22Rv1 (cell line): ENCODE measurements around the gene SEZ6.

Experiments used
- H3K27ac ChIP-seq: fragments of 450-650 bp; 2 replicates; pipeline ENCODE4 v1.5.1; 2017
- ZFX ChIP-seq: fragments of 450-650 bp; IDR thresholded peaks from 2 replicates; pipeline ENCODE4 v1.6.1; 2017; ENCODE audit warnings: antibody characterized with exemption, borderline replicate concordance
- TF ChIP-seq, protein P1 (sequence below): fragments of 450-650 bp; IDR thresholded peaks from 2 replicates; pipeline ENCODE4 v1.5.1; 2017; ENCODE audit warnings: mild to moderate bottlenecking

The SEZ6 gene

DNA sequence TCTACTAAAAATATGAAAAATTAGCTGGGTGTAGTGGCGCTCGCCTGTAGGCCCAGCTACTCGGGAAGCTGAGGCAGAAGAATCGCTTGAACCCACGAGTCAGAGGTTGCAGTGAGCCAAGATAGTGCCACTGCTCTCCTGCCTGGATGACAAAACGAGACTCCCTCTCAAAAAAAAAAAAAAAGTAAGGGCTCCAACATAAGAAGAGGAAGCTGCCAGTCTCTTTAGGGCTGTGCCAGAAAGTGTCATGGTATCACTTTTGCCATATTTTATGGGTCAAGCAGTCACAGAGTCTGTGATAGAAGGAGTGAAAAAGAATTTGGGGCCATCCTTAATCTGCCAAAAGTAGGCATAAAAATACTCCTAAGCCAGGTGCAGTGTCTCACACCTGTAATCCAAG lies 35.7 kb upstream of the SEZ6 start:
- TF ChIP-seq, protein P1, sequence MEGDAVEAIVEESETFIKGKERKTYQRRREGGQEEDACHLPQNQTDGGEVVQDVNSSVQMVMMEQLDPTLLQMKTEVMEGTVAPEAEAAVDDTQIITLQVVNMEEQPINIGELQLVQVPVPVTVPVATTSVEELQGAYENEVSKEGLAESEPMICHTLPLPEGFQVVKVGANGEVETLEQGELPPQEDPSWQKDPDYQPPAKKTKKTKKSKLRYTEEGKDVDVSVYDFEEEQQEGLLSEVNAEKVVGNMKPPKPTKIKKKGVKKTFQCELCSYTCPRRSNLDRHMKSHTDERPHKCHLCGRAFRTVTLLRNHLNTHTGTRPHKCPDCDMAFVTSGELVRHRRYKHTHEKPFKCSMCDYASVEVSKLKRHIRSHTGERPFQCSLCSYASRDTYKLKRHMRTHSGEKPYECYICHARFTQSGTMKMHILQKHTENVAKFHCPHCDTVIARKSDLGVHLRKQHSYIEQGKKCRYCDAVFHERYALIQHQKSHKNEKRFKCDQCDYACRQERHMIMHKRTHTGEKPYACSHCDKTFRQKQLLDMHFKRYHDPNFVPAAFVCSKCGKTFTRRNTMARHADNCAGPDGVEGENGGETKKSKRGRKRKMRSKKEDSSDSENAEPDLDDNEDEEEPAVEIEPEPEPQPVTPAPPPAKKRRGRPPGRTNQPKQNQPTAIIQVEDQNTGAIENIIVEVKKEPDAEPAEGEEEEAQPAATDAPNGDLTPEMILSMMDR = no peak
- no peak for TF ChIP-seq ZFX
- no peak overlapping the region for H3K27ac ChIP-seq

DNA sequence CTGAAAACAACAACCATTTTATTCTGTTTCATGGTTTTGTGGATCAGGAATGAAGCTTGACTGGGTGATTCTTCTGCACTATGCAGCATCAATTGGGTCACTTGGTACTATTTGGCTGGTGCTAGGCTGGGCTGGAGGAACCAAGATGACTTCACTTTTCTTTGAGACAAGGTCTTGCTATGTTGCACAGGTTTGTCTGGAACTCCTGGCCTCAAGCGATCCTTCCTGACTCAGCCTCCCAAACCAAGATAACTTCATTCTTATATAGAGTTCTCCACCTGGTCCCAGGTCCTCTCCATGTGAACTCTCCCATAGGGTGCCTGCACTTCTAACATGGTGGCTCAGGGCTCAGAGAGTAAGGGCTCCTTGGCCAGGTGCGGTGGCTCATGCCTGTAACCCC lies 35.3 kb upstream of the SEZ6 start:
- no peak for TF ChIP-seq ZFX
- TF ChIP-seq, protein P1 = no peak
- H3K27ac ChIP-seq = no peak overlapping the region

DNA sequence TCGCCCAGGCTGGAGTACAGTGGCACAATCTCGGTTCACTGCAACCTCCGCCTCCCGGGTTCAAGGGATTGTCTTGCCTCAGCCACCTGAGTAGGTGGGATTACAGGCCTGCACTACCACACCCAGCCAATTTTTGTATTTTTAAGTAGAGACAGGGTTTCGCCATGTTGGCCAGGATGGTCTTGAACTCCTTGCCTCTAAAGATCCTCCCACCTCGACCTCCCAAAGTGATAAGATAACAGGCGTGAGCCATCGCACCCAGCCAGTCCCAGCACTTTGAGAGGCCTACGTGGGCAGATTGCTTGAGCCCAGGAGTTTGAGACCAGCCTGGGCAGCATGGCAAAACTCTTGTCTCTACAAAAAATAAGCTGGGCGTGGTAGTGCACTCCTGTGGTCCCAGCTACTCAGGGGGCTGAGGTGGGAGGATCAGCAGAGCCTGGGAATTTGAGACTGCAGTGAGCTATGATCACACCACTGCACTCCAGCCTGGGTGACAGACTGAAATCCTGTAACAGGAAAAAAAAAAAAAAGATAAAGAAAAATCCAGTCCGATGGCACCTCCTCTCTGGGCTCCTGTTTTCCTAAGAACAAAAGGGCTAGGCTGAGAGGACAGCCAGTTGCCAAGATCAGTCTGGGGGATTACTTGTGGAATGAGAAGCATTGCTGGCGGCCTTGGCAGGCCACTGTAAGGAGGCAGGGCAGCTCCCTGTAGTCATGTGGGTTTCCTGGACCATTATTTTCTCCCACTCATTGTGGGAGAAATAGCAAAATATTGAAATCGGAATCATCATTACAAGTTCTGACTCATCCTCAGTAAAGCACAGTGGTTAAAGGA lies 34.1 kb upstream of the SEZ6 start:
- H3K27ac ChIP-seq = no peak overlapping the region
- TF ChIP-seq, protein P1 = no peak
- TF ChIP-seq ZFX = no peak

DNA sequence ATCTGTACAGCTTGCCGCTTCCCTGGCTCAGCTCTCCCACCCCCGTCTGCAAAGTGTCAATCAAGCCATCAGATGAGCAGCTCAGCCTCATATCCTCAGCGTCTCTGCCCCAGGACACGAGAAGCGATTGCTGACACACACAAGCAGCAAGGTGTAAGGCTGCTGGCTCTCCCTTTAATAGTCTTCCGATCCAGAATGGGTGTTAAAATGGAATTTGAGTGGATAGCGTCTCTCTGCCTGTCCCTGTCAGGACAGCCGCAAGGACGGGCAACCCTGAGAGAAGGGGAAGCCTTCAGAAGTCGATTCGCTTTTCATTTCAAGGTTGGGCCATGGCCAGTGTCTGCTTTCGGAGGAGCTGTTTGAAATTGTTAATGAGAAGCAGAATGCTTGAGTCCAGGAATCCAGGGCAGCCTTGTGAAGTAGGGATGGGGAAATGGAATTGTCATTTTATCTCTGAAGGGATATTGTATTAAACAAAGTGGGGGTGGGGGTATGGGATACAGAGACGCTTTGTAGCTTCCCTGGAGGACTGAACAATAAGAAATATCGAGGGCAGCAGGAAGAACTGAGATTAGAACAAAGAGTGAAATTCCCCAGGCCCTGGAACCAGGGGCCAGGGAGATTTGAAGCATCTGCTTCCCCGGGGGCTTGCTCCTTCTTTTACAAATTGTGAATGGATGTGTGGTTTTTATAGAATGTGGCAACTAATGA lies 32.4 kb upstream of the SEZ6 start:
- H3K27ac ChIP-seq = no peak overlapping the region
- TF ChIP-seq ZFX = no peak
- TF ChIP-seq, protein P1 = no peak

DNA sequence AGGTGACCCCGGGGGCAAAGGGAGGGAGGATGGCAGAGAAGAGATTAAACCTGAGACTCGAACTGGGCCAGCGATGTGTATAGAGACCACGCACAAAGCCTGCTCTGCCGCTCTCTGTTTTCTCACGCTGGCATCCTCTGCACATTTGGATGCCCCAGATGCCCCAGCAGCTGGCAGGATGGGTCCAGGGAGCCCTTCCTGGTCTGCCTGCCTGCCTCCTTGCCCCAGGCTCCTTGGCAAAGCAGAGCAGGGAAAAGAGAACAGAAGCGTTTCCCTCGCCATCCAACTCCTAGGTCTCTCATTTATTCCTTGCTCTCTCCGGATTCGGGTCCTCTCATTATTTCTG lies 31.9 kb upstream of the SEZ6 start:
- no peak overlapping the region for H3K27ac ChIP-seq
- no peak for TF ChIP-seq ZFX
- TF ChIP-seq, protein P1 = no peak

DNA sequence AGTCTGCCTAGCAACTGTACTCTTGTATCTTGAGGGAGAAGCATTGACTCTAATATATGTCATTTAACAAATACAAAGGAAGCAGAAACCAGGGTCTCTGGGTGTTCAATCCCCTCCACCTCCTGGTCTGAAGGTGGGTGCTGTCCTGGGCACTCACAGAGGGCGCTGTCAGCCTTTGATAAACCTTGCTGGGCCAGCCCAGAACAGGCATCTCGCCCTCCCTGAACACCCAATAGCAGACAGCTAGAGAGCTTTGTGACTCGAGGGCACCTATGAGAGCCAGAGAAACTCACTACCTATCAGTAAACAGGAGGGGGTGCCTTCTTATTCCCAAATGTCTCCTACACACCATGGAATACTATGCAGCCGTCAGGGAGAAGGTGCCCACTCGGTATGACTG lies 30.8 kb upstream of the SEZ6 start:
- H3K27ac ChIP-seq = no peak overlapping the region
- no peak for TF ChIP-seq ZFX
- TF ChIP-seq, protein P1 = no peak

DNA sequence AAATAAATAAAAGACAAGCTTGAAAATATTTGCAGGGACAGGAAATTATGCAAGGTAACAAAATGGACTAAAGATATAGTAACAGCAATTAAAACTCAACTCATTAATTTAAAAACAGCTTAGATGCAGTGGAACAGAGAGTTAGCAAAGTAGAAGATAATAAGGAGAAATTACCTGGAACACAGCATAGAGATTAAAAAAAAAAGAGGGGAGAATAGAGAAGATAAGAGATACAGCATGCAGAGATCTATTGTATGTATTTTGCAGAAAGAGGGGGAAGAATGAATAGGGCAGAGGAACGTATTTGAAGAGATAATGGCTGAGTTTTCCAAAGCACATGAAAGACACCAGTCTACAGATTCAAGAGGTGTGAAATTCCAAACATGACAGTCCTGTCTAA lies 28.7 kb upstream of the SEZ6 start:
- no peak overlapping the region for H3K27ac ChIP-seq
- TF ChIP-seq, protein P1 = no peak
- no peak for TF ChIP-seq ZFX
